H1 (cell line): ENCODE data around the gene WNT7A. TPM values are rescaled to one million over a fixed set of nuclear protein-coding genes. Genes with fewer than 3 reads are reported as not detected.
A peak's percentile ranks its signal among the peaks of the same experiment; 100 is the strongest.

Experiments used
- CTCF ChIA-PET: fragments of 300-600 bp; sonication (Branson Sonifier 250); formaldehyde crosslinking; loops from one replicate; lab custom pipeline; 2021; ENCODE audit not compliant: partially characterized antibody; lab: Charles Lee
- POLR2A ChIA-PET: fragments of 300-600 bp; sonication (Branson Sonifier 250); formaldehyde crosslinking; loops from one replicate; lab custom pipeline; 2021; ENCODE audit warnings: inconsistent platforms; ENCODE audit not compliant: partially characterized antibody; lab: Charles Lee
- DNase-seq, 2 experiments: peaks; one replicate each; pipeline versions ENCODE4 v3.0.0 to v3.0.0-alpha.2; 2010 to 2022; ENCODE audit warnings: low spot score in 2 of 2, low read depth in 1 of 2, mixed read lengths in 1 of 2
- FAIRE-seq: peaks from 2 replicates; lab custom pipeline; 2011; peaks lifted over from hg19 to GRCh38; lab: Jason Lieb, UNC
- H2AFZ ChIP-seq: 2 replicates; pipeline ENCODE4 v1.8.1; 2012; ENCODE audit warnings: low read length, inconsistent platforms
- H2AK5ac ChIP-seq: 2 replicates; pipeline ENCODE4 v1.6.1; 2013; ENCODE audit warnings: low read depth, low read length
- H2BK120ac ChIP-seq: replicated peaks from 2 replicates; pipeline ENCODE3; 2013; ENCODE audit warnings: low read depth, low read length, inconsistent platforms
- H2BK12ac ChIP-seq: 2 replicates; pipeline ENCODE4 v1.6.1; 2013; ENCODE audit warnings: low read depth, low read length
- H2BK15ac ChIP-seq: 2 replicates; pipeline ENCODE4 v1.6.1; 2013; ENCODE audit warnings: low read length
- H2BK20ac ChIP-seq: 2 replicates; pipeline ENCODE4 v1.6.1; 2013; ENCODE audit warnings: low read length
- H2BK5ac ChIP-seq: 2 replicates; pipeline ENCODE4 v1.6.1; 2013; ENCODE audit warnings: low read depth, low read length
- H3K14ac ChIP-seq: 2 replicates; pipeline ENCODE4 v1.6.1; 2013; ENCODE audit warnings: inconsistent platforms; ENCODE audit not compliant: insufficient read length
- H3K18ac ChIP-seq: 2 replicates; pipeline ENCODE4 v1.6.1; 2013; ENCODE audit warnings: low read length; ENCODE audit errors: extremely low read depth
- H3K23ac ChIP-seq: 2 replicates; pipeline ENCODE4 v1.6.1; 2013; ENCODE audit warnings: inconsistent platforms; ENCODE audit not compliant: insufficient read length
- H3K23me2 ChIP-seq: 2 replicates; pipeline ENCODE4 v1.6.1; 2013; ENCODE audit warnings: low read depth, low read length
- H3K27ac ChIP-seq: 2 replicates; pipeline ENCODE4 v1.6.1; 2011; ENCODE audit warnings: low read depth, low read length, inconsistent platforms
- H3K27me3 ChIP-seq, 4 experiments: replicated peaks in 1 of 4; 1 replicate in 1 of 4; 2 replicates in 3 of 4; pipeline versions ENCODE4 v1.6.1 to v1.8.1; 2011 to 2013; ENCODE audit warnings: low read length in 3 of 4, mild to moderate bottlenecking in 3 of 4, inconsistent platforms in 2 of 4, mixed read lengths in 2 of 4, moderate library complexity in 1 of 4; ENCODE audit not compliant: control insufficient read depth in 3 of 4, insufficient read depth in 3 of 4; ENCODE audit errors: extremely low read depth in 1 of 4
- H3K36me3 ChIP-seq, 4 experiments: 2 replicates each; pipeline versions ENCODE4 v1.6.1 to v1.8.1; 2011 to 2013; ENCODE audit warnings: mild to moderate bottlenecking in 4 of 4, low read length in 3 of 4, moderate library complexity in 2 of 4, control low read depth in 1 of 4, inconsistent platforms in 1 of 4; ENCODE audit not compliant: insufficient read depth in 4 of 4, control insufficient read depth in 2 of 4
- H3K4ac ChIP-seq: replicated peaks from 2 replicates; pipeline ENCODE3; 2013; ENCODE audit warnings: low read length, low read depth, mixed read lengths, inconsistent platforms; ENCODE audit not compliant: insufficient read length
- H3K4me1 ChIP-seq, 4 experiments: replicated peaks in 1 of 4; 1 replicate in 1 of 4; 2 replicates in 3 of 4; pipeline versions ENCODE4 v1.6.1 to v1.8.1; 2011 to 2013; ENCODE audit warnings: low read length in 3 of 4, inconsistent platforms in 2 of 4, mixed read lengths in 1 of 4; ENCODE audit not compliant: insufficient read depth in 4 of 4, control insufficient read depth in 3 of 4
- H3K4me2 ChIP-seq, 2 experiments: 2 replicates each; pipeline versions ENCODE4 v1.6.1 to v1.8.1; 2011 to 2013; ENCODE audit warnings: low read depth in 2 of 2, low read length in 2 of 2, control low read depth in 1 of 2, inconsistent platforms in 1 of 2, mild to moderate bottlenecking in 1 of 2; ENCODE audit not compliant: insufficient read depth in 1 of 2
- H3K4me3 ChIP-seq, 4 experiments: fragments of 200-600, 300-600 bp in 1 of 4; sonication (generic), shearing (Covaris generic), sonication (Bioruptor Twin) in 1 of 4; 2 replicates each; pipeline versions ENCODE4 v1.5.1 to v1.8.1; 2011 to 2016; ENCODE audit warnings: low read length in 4 of 4, low read depth in 3 of 4, control low read depth in 2 of 4, inconsistent platforms in 2 of 4, mild to moderate bottlenecking in 2 of 4, mixed read lengths in 1 of 4, moderate library complexity in 1 of 4; ENCODE audit not compliant: insufficient read depth in 2 of 4; ENCODE audit errors: extremely low read depth in 1 of 4
- H3K56ac ChIP-seq: replicated peaks from 2 replicates; pipeline ENCODE3; 2013; ENCODE audit warnings: low read depth, mild to moderate bottlenecking, mixed read lengths, low read length, inconsistent platforms; ENCODE audit not compliant: insufficient read length
- H3K79me1 ChIP-seq: 2 replicates; pipeline ENCODE4 v1.6.1; 2013; ENCODE audit warnings: low read depth, low read length, control low read depth
- H3K79me2 ChIP-seq, 2 experiments: 2 replicates each; pipeline versions ENCODE4 v1.6.1 to v1.8.1; 2012 to 2013; ENCODE audit warnings: low read length in 2 of 2, mild to moderate bottlenecking in 2 of 2, inconsistent platforms in 1 of 2; ENCODE audit not compliant: insufficient read depth in 2 of 2, control insufficient read depth in 1 of 2
- H3K9ac ChIP-seq, 4 experiments: replicated peaks in 1 of 4; 1 replicate in 1 of 4; 2 replicates in 3 of 4; pipeline versions ENCODE4 v1.6.1 to v1.8.1; 2011 to 2013; ENCODE audit warnings: low read depth in 3 of 4, low read length in 3 of 4, control low read depth in 2 of 4, mild to moderate bottlenecking in 2 of 4, moderate library complexity in 2 of 4, inconsistent platforms in 1 of 4; ENCODE audit errors: extremely low read depth in 1 of 4
- H3K9me3 ChIP-seq, 2 experiments: 2 replicates each; pipeline versions ENCODE4 v1.6.1 to v1.8.1; 2012 to 2013; ENCODE audit warnings: mild to moderate bottlenecking in 2 of 2, moderate library complexity in 2 of 2, control low read depth in 1 of 2, inconsistent platforms in 1 of 2, low read depth in 1 of 2, low read length in 1 of 2, mixed read lengths in 1 of 2; ENCODE audit not compliant: insufficient read depth in 2 of 2
- H4K20me1 ChIP-seq, 2 experiments: replicated peaks in 1 of 2; 2 replicates each; pipeline versions ENCODE3 to v1.8.1; 2011 to 2013; ENCODE audit warnings: inconsistent platforms in 2 of 2, low read length in 2 of 2, mild to moderate bottlenecking in 1 of 2; ENCODE audit not compliant: insufficient read depth in 2 of 2, control insufficient read depth in 1 of 2
- H4K5ac ChIP-seq: 2 replicates; pipeline ENCODE4 v1.6.1; 2013; ENCODE audit warnings: low read length, low read depth, mixed read lengths, inconsistent platforms; ENCODE audit not compliant: insufficient read length
- H4K8ac ChIP-seq: 2 replicates; pipeline ENCODE4 v1.8.0; 2013; ENCODE audit warnings: mild to moderate bottlenecking, moderate library complexity, low read length, inconsistent platforms; ENCODE audit not compliant: insufficient read depth; ENCODE audit errors: extremely low read depth
- H4K91ac ChIP-seq: replicated peaks from 2 replicates; pipeline ENCODE3; 2013; ENCODE audit warnings: low read length, mixed read lengths, inconsistent platforms; ENCODE audit not compliant: insufficient read length
- CTCF ChIP-seq, 3 experiments: IDR thresholded peaks; 1 replicate in 2 of 3; 2 replicates in 1 of 3; pipeline versions ENCODE4 v1.5.1 to v1.6.1; 2011; ENCODE audit warnings: low read length in 3 of 3, mild to moderate bottlenecking in 3 of 3, inconsistent platforms in 2 of 3, low read depth in 1 of 3, moderate library complexity in 1 of 3; ENCODE audit not compliant: insufficient read depth in 1 of 3; ENCODE audit errors: control extremely low read depth in 1 of 3
- ZNF274 ChIP-seq: IDR thresholded peaks from 2 replicates; pipeline ENCODE4 v1.7.0; 2012; ENCODE audit warnings: low read length, borderline replicate concordance; ENCODE audit errors: extremely low read depth
- WGBS, 2 experiments: shearing (Covaris generic) in 1 of 2; methylation state at CpG; one replicate each; pipeline versions ENCODE4 v1.1.6 to v1.1.7; 2013 to 2015; ENCODE audit warnings: low lambda C conversion rate in 2 of 2, mixed read lengths in 2 of 2, inconsistent platforms in 1 of 2, low coverage in 1 of 2, missing lambda C conversion rate in 1 of 2; ENCODE audit not compliant: insufficient replicate concordance in 2 of 2, insufficient coverage in 1 of 2, insufficient read length in 1 of 2; ENCODE audit errors: extremely low coverage in 1 of 2, missing lambda C conversion rate in 1 of 2; 5-methylcytosine and 5-hydroxymethylcytosine counted together
- polyA plus RNA-seq, 7 experiments: library from polyadenylated mRNA; depleted of rRNA in 3 of 7; stranded (reverse) in 5 of 7; unstranded in 2 of 7; fragments of >200 nt in 5 of 7; fragments of 200-250 nt in 2 of 7; gene quantifications; 1 replicate in 5 of 7; 2 replicates in 1 of 7; 4 replicates in 1 of 7; pipeline versions ENCODE4 v1.2.1 to v1.2.3, GENCODE V29; 2011 to 2013; ENCODE audit warnings: missing spikeins in 2 of 7, mixed read lengths in 2 of 7
- total RNA-seq: library from RNA; stranded (reverse); fragmentation: NEBNext Ultra II Directional; extraction: Animal tissue kit (Norgen Biotek cat#: 25700); gene quantifications from 2 replicates; pipeline ENCODE4 v1.2.1, GENCODE V29; 2021

The WNT7A gene
- total and polyA plus RNA-seq, 2 of the 8 experiments (the other 6 are each of a cell fraction or from before 2014, with no cell fraction given) = 0.02 TPM; not detected in 1

DNA sequence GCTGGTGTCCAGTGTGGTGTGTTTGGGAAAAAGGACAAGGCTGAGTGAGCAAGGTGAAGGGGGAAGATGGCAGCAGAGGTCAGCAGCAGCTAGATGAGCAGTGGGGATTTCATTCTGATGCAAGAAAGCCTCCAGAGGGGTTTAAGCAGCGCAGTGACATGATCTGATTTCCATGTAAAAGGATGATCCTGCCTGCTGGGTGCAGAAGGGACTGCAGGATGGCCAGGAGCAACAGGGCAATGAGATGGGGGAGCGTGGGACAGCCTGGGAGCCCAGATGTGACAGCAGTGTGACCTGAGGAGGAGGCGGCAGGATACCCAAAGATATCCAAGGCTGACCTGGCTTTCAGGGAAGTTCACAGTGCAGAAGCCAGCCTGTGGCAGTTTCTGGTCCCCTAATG lies 6.1 kb downstream of the WNT7A start:
- H3K27ac ChIP-seq = no peak overlapping the region
- H3K9ac ChIP-seq = no peak overlapping the region
- no peak overlapping the region for H3K56ac ChIP-seq
- H3K14ac ChIP-seq = no peak overlapping the region
- H2BK12ac ChIP-seq = peak overlapping the region; percentile 85; the same call in 1 of the 2 replicates
- H2AFZ ChIP-seq = no peak overlapping the region
- H3K36me3 ChIP-seq = no peaks in the 10 kb centered on the region
- FAIRE-seq = peak; percentile 57
- H3K4me3 ChIP-seq = 0 out of 8 replicates have a peak overlapping the region, but pooled peaks of 1 of the 4 experiments have one; percentile 22
- no peak overlapping the region for H2BK20ac ChIP-seq
- peaks cover 3 to 4% of the 10 kb centered on the region in 2 experiments for H4K20me1 ChIP-seq
- H4K91ac ChIP-seq = no peak overlapping the region
- no peak overlapping the region for H2BK5ac ChIP-seq
- H3K27me3 ChIP-seq = peaks cover 30 to 56% (median 35%) of the 10 kb centered on the region in 4 experiments
- H3K4me2 ChIP-seq = peak overlapping the region; percentile 45 to 48; a peak in 3 of 4 replicates
- DNase-seq = no peak
- H3K9me3 ChIP-seq = peaks cover 5% of the 10 kb centered on the region in 2 experiments; a peak in 1 of 4 replicates
- 0 out of 2 replicates have a peak overlapping the region, but pooled peaks have one; percentile 55 for H2BK15ac ChIP-seq
- CTCF ChIA-PET = interaction anchor here (0.7 to 1.0 kb wide), 7 partner anchors 9 to 216 kb away, joined by 3 to 4 read pairs (median 4); no protein-coding TSS in a partner anchor
- H3K23ac ChIP-seq = no peak overlapping the region
- H4K8ac ChIP-seq = no peak overlapping the region
- peaks cover 4 to 20% (median 10%) of the 10 kb centered on the region in 4 experiments for H3K4me1 ChIP-seq
- POLR2A ChIA-PET = interaction anchor here (1.0 kb wide), 1 partner anchor 12 kb away, joined by 3 read pairs; no protein-coding TSS in a partner anchor
- no peak overlapping the region for H2AK5ac ChIP-seq
- peak overlapping the region; percentile 57; the same call in 1 of the 2 replicates for H3K18ac ChIP-seq
- no peaks in the 10 kb centered on the region for H3K79me1 ChIP-seq
- H2BK120ac ChIP-seq = peak overlapping the region; percentile 60
- peak in 2 of 3 experiments; percentile 10 to 25; a peak in 2 of 4 replicates for TF ChIP-seq CTCF (IDR thresholded peaks at IDR 0.05; ENCODE audit: control extremely low read depth in 1 of 3, insufficient read depth in 1 of 3, low read depth in 1 of 3, low read length in 3 of 3)
- TF ChIP-seq ZNF274 = no peak
- H4K5ac ChIP-seq = no peak overlapping the region
- peaks cover 4% of the 10 kb centered on the region; the same call in 1 of the 2 replicates for H3K23me2 ChIP-seq
- H3K4ac ChIP-seq = no peak overlapping the region
- H3K79me2 ChIP-seq = no peaks in the 10 kb centered on the region
- WGBS, 2 experiments = 38% methylated on average over 3 of the region's 3 CpGs; no CpG with 5 or more reads in 1 of the 2 experiments
